GM10266 (cell line): ENCODE results near the gene CTTNBP2.

Experiments used
- DNase-seq: peaks from one replicate; pipeline ENCODE4 v3.0.0; 2012; ENCODE audit errors: extremely low spot score
- CTCF ChIP-seq: IDR thresholded peaks from 2 replicates; pipeline ENCODE4 v1.5.1; 2012; ENCODE audit warnings: mild to moderate bottlenecking, low read depth; ENCODE audit not compliant: control insufficient read depth, insufficient read depth; ENCODE audit errors: missing control alignments

Gene CTTNBP2

GRCh38 chr7:117837841-117838240, 35.4 kb downstream of the CTTNBP2 start:
- no peak for DNase-seq
- no peak for TF ChIP-seq CTCF

GRCh38 chr7:117835016-117835664, 38.1 kb downstream of the CTTNBP2 start:
- no peak for TF ChIP-seq CTCF
- DNase-seq: no peak

GRCh38 chr7:117830422-117830954, 42.8 kb downstream of the CTTNBP2 start:
- TF ChIP-seq CTCF: no peak
- no peak for DNase-seq

GRCh38 chr7:117829450-117830117, 43.7 kb downstream of the CTTNBP2 start:
- no peak for TF ChIP-seq CTCF
- DNase-seq: no peak

GRCh38 chr7:117828825-117829224, 44.4 kb downstream of the CTTNBP2 start:
- no peak for TF ChIP-seq CTCF
- DNase-seq: no peak

- TF ChIP-seq CTCF: no peak
- DNase-seq: no peak
These were observed 45.4 kb downstream of the CTTNBP2 start for GRCh38 chr7:117827862-117828261.

GRCh38 chr7:117825132-117825531, 48.1 kb downstream of the CTTNBP2 start:
- TF ChIP-seq CTCF: no peak
- no peak for DNase-seq
